GM21515 (cell line): ENCODE measurements around the gene PMP22.

Experiments used
- ATAC-seq: cut with Tn5 transposase; IDR thresholded peaks from one replicate; pipeline ENCODE4 v1.9.1; 2021; ENCODE audit not compliant: unreplicated experiment

Gene PMP22

GRCh38 chr17:15265131-15265530, at the start of gene PMP22:
PMP22 (minus strand) TSS chr17:15265326; CDS start chr17:15260727, 4,599 bp downstream.
- no peak for ATAC-seq

DNA sequence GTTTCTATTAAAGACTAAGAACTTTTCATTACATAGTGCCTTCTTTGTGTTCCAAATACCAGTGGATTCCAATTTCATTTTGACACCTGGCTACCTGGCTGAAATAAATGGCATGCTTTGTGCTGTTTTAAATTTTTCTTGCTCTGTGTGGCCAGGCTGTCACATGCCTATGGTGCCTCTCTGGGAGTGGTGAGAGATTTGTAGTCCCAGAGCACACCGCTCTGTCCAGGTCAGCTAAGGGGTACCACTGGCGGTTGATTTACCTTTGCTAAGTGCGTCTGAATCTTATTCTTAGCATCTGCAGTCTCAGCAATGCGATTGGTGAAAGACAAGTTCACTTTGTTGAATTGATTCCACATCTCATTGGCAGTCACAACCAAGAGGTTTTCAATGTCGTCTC, 46.9 kb upstream of the PMP22 start:
- no peak for ATAC-seq

DNA sequence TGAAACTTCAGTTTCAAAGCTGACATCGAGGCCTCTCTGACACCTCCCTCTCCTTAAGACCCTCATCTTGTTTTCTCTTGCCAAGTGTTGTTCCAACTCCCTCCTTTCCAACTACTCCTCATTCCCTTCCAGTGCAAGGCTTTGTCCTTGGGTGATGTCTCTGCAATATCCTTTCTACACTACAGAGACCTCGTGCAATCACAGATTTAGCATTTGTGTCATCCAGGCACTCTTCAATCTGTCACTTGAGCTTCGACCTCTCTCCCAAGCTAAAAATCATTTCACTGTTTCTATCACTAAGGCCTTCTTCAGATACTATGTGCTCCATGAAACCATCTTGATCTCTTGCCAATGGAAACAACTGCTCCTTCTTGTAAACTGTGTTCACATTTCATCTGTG, 44.7 kb upstream of the PMP22 start:
- no peak for ATAC-seq

DNA sequence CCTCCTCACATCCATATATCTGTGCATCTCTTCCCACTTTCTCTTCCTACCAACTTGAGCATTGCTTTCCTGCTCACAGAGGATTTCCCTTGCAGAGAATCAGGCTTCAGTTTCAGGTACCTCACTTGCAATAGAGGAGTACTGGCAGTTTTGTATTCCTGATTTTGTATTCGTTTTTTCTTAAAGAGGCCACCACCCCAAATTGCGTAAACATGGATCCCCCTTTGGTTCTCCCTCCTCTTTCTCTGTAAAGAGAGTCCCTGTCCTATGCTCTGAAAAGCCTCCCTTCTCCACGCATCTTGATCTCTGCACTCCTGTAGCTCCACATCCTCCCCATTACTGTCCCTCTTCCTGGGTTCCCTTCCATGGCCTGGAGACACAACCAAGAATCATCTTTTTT, 44.1 kb upstream of the PMP22 start:
- ATAC-seq: no peak

DNA sequence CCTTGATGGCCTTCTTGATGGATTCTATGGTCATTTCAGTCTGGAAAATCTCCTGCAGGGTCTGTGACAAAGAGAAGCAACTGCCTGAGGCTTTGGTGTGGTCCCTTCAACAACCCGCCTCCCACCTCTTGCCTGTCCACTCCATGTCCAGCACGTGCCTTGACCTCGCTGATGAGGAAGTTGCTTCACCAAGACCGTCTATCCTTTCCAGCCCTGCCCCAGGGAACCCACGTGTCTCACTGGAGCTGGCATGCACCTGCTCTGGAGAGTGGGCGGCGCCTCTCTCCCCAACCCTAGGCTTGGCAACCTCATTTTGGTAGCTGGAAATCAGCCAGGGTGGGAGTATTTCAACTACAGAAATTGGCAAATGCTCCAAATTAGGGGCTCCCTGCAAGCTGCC, 43.6 kb upstream of the PMP22 start:
- ATAC-seq: no peak

GRCh38 chr17:15307710-15308111, 42.6 kb upstream of the PMP22 start:
- ATAC-seq: no peak

- ATAC-seq: no peak
Observed at GRCh38 chr17:15303851-15304250, 38.7 kb upstream of the PMP22 start.

DNA sequence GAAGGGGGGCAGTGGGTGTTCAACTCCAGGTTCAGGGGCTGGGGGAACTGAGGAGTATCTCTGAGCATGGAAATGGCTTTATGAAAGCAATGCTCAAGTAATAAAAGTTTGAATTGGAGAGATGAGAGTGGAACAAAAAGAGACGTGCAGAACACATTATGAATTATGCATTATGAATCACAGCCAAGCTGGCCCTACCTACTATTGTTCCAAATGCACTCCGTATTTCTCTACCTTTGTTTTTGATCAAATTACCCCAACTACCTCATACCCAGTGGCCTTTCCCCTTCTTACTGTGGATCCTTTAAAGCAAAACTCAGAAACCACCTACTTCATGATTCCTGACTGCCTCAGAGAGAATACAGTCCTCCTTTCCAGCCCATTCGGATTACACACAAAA, 38.1 kb upstream of the PMP22 start:
- no peak for ATAC-seq

DNA sequence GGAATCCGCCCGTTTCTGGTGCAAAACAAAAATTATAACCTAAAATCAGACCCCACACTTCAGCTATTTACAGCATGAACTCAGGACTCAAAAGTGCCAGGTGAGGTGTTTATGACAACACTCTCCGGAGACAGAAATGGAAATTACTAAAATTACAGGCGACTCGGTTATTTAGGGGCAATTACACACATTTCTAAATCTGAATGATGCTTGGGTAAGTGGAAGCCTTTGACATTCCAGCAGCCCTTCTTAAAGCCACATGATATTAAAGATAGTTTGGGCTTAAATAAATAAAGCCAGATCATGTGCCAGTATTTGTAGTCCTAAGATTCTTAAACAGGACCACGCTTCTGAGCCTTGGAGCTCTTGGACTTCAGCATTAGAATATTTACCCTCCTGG, 36.7 kb upstream of the PMP22 start:
- no peak for ATAC-seq

GRCh38 chr17:15298176-15298575, 33.0 kb upstream of the PMP22 start:
- no peak for ATAC-seq

DNA sequence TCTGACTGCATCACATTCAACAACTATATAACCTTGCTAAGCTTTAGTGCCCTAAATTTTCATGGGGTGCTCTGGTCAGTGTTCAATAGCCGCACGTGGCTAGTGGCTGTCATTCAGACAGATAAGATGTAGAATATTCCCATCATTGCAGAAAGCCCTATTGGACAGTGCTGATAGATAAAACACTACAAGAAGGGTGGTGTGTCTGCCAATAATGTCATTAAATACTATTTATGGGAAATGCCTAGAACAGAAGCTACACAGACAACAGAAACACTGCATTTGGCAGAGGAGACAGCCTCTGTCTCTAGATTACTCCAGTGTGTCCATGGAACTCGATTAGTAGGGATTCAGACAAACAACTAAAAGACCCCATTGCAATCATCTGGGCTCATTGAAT, 28.4 kb upstream of the PMP22 start:
- ATAC-seq: no peak

GRCh38 chr17:15291674-15292361, 26.7 kb upstream of the PMP22 start:
- ATAC-seq: no peak

GRCh38 chr17:15290605-15291004, 25.5 kb upstream of the PMP22 start:
- ATAC-seq: no peak

DNA sequence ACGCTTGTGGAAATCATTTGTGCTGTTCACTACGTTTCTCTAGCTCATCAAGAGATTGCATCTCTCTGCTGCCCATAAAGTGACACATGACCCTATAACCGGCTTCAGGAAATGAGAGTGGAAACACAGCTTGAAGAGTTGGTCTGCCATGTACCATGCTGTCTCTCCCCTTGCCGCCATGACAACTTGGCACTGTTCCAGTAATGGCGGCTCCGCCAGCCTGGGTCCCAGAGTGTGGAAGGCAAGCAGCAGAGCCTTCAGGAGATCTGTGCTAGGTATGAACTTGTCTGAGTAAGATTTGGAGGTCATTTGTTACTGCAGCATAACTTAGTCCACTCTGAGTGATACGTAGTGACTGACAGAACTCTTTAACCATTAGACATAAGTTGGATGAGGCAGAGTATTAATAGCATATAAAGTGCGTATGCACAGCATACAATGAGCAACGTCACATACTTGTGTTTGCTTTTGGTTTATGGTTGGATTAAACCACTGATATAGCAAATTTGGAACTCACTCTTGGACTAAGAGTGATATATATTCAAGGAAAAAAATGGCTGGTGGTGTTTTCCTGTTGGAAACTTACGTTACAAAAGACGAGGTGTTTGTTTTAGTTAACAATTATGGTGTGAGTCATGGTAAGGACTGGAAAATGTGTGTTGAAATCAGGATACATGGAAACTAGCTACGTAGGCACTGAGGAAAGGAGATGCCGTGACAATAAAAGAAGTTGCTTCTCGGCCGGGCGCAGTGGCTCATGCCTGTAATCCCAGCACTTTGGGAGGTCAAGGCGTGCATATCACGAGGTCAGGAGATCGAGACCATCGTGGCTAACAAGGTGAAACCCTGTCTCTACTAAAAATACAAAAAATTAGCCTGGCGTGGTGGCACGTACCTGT, 24.4 kb upstream of the PMP22 start:
- ATAC-seq: no peak

GRCh38 chr17:15288859-15289258, 23.7 kb upstream of the PMP22 start:
- ATAC-seq: no peak

GRCh38 chr17:15287538-15288267, 22.6 kb upstream of the PMP22 start:
- no peak for ATAC-seq

DNA sequence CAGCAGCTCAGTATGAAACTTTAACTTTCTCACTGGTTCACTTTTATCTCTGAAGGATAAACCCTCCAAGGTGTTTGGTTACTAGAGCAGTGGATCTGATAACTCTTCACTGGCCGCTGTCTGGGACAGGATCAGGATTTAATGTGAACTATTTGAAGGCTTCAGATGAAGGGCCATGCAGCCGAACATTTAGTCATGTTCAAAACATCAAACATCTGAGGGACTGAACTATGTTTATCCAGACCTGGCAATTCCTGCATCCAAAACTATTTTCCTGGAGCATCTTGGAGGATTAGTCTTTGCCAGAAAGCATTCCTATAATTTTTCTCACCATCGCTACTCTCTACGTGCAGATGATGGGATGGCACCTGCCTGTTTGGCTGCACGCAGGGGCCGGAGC, 20.3 kb upstream of the PMP22 start:
- ATAC-seq: no peak

DNA sequence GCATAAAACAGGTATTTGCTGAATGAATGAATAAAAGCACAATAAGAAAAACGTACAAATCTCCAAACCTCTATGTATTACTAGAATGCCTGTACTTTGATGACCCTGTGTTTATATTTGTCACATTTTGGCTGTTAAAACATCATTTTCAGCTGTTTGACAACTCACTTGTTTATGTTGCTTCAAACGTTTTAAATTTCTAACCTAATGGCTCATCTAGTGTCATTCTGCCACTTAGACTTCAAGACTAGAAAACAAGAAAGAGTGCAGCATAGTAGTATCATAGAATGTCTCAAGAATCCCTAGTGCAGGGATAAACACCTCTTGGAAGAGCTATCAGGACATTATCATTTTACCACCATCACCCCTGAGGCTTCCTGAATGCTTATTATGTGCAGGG, 19.4 kb upstream of the PMP22 start:
- ATAC-seq: no peak

DNA sequence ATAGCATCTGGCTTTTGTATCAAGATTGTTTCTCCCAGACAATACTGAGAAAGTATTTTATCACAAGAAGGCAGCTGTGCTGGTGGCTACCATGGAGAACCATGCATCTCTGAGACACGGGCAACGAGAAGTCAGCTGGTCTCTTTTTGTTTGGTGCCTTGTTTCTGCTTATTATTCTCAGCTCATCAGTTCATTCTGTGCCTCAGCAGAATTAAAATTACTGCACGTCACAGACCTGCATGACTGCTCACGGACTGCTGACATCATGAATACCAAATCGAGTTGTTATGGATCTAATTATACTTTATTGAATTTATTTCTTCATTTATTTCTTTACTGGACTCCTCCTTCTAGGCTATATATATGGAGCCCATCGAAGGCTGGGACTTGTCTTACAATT, 19.0 kb upstream of the PMP22 start:
- no peak for ATAC-seq

DNA sequence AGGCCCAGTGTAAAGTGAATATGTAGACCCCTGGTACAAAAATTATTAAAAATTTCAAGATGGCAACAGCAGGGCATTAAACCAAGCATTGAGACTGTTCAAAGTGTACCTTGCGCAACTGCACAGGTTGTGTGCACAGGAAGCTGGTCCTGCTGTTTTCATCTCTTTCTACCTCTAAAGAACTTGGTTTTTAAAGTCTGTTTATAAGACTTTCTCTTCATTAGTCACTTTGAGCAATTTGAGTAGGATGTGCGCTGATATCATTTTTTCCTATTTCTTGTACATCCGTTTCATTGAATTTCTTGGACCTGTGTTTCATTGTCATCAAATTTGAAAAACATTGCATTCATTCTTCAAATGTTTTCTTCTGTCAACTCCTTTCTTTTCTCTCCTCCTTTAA, 16.8 kb upstream of the PMP22 start:
- ATAC-seq: no peak

DNA sequence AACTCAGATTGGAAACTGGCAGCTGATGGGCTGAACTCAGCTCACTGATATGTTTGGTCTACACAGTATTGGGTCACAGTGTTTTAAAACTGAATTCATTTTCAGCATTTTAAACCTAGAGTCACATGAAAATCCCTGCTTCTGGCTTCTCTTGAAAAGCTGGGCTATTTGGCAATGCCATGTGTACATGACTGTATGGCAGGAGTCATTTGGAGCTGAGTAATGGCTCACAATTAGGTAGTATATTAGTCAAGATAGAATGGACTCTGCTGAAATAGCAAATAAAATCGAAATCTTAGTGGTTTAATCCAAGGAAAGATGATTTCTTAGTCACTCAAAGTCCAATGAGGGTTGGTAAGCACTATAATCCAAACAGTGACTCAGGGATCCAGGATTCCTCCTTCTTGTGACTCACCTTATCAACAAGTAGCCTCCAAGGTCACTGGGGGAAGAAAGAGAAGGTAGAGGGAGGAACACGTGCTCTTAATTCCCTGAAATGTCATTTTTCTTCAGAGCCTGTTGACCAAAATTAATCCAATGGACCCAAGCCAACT, 13.9 kb upstream of the PMP22 start:
- no peak for ATAC-seq
